Fibroblast of lung (primary cell): ENCODE measurements around the gene SLC38A1. TPM values are rescaled to one million over a fixed set of nuclear protein-coding genes. Genes with fewer than 3 reads are reported as not detected.

Experiments used
- DNase-seq, 2 donors: peaks; one replicate each; pipeline versions ENCODE4 v3.0.0 to v3.0.0-alpha.2; 2010; ENCODE audit warnings: low read depth in 2 of 2
- H2AFZ ChIP-seq: 2 replicates; pipeline ENCODE4 v1.5.1; 2012; ENCODE audit warnings: low read length, control low read depth, inconsistent platforms
- H3K27ac ChIP-seq: 2 replicates; pipeline ENCODE4 v1.5.1; 2011; ENCODE audit warnings: low read length, control low read depth; ENCODE audit not compliant: insufficient read depth
- H3K27me3 ChIP-seq: 2 replicates; pipeline ENCODE4 v1.5.1; 2011; ENCODE audit warnings: mild to moderate bottlenecking, low read length; ENCODE audit not compliant: control insufficient read depth, insufficient read depth
- H3K36me3 ChIP-seq: 2 replicates; pipeline ENCODE4 v1.5.1; 2011; ENCODE audit warnings: low read length; ENCODE audit not compliant: control insufficient read depth, insufficient read depth
- H3K4me1 ChIP-seq: 2 replicates; pipeline ENCODE4 v1.5.1; 2011; ENCODE audit warnings: low read length; ENCODE audit not compliant: control insufficient read depth, insufficient read depth; ENCODE audit errors: extremely low read depth
- H3K4me2 ChIP-seq: 2 replicates; pipeline ENCODE4 v1.5.1; 2011; ENCODE audit warnings: low read length, control low read depth; ENCODE audit not compliant: insufficient read depth; ENCODE audit errors: extremely low read depth
- H3K4me3 ChIP-seq, 4 experiments: fragments of 200-600 bp in 1 of 4; sonication (generic) in 1 of 4; replicated peaks in 1 of 4; 2 replicates each; pipeline ENCODE4 v1.5.1; 2011 to 2016; ENCODE audit warnings: low read length in 4 of 4, low read depth in 3 of 4, mild to moderate bottlenecking in 3 of 4, control low read depth in 2 of 4, inconsistent platforms in 1 of 4, mixed read lengths in 1 of 4; ENCODE audit not compliant: insufficient read depth in 1 of 4; ENCODE audit errors: control extremely low read depth in 1 of 4
- H3K79me2 ChIP-seq: 2 replicates; pipeline ENCODE4 v1.5.1; 2012; ENCODE audit warnings: mild to moderate bottlenecking, low read length, inconsistent platforms; ENCODE audit not compliant: control insufficient read depth, insufficient read depth
- H3K9ac ChIP-seq: 2 replicates; pipeline ENCODE4 v1.5.1; 2011; ENCODE audit warnings: mild to moderate bottlenecking, low read length, control low read depth; ENCODE audit not compliant: insufficient read depth
- H3K9me3 ChIP-seq: 2 replicates; pipeline ENCODE4 v1.5.1; 2012; ENCODE audit warnings: low read depth, low read length; ENCODE audit not compliant: control insufficient read depth, insufficient read depth
- H4K20me1 ChIP-seq: 2 replicates; pipeline ENCODE4 v1.5.1; 2011; ENCODE audit warnings: low read length; ENCODE audit not compliant: control insufficient read depth, insufficient read depth; ENCODE audit errors: extremely low read depth
- EZH2 ChIP-seq: IDR thresholded peaks from 2 replicates; pipeline ENCODE4 v1.5.1; 2012; ENCODE audit warnings: low read length, control low read depth, mild to moderate bottlenecking; ENCODE audit errors: missing control alignments
- polyA plus RNA-seq, 2 donors: library from polyadenylated mRNA; depleted of rRNA in 1 of 2; stranded (reverse) in 1 of 2; unstranded in 1 of 2; fragments of >200 nt; gene quantifications; 2 replicates each; pipeline ENCODE4 v1.2.1, GENCODE V29; 2011 to 2012; ENCODE audit warnings: missing spikeins in 1 of 2
- total RNA-seq: library from RNA; depleted of rRNA; stranded (reverse); fragments of >200 nt; gene quantifications from 2 replicates; pipeline ENCODE4 v1.2.1, GENCODE V29; 2014
- TF ChIP-seq, protein P1 (sequence below), 2 donors: IDR thresholded peaks in 1 of 2; conservative IDR thresholded peaks in 1 of 2; 1 replicate in 1 of 2; 2 replicates in 1 of 2; pipeline ENCODE4 v1.5.1; 2011 to 2012; ENCODE audit warnings: low read length in 2 of 2, control low read depth in 1 of 2, inconsistent platforms in 1 of 2, low read depth in 1 of 2, mild to moderate bottlenecking in 1 of 2

Gene SLC38A1
- total and polyA plus RNA-seq, 2 donors (not counting 1 experiment from before 2014, with no cell fraction given): 24.3 to 88.8 TPM

DNA sequence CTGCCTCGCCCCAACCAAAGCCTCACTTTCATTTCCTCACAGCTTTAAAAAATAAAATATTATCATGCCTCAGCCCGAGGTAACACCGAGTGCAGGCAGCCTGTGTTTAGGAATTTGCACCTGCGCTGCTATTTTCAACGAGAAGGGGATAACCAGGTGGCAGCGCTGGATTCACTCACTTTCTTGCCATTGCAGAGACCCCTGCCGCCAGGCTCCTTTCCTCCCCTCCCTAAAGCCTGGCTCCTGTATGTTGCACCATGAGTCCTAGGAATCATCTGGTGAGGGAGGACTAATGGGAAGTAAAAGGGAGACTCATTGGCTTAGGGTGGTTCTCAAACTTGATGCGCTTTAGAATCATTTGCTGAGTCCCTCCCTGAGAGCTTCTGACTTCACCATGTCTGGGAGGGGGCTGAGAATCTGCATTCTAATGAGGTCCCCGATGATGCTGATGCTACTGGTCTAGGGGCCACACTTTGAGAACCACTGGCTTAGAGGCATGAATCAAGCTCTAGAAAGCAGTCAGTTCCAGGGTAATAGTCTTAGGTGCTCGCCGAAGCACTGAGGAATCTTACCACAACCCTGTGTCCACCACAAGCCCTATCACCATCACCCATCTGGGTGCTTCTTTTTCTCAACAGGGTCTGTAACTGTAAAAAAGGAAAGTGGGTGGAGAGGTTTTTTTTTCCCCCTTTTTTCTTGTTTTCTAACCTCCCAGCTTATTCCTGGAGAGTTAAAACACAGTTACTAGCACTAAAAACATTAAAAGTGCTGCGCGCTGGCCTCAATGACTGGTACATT is 83.8 kb downstream of the SLC38A1 start:
- Histone ChIP-seq H3K79me2 (no peaks in the 10 kb centered on the region), H2AFZ (no peak overlapping the region), H3K9me3 (no peaks in the 10 kb centered on the region), H3K4me1 (peaks cover 2% of the 10 kb centered on the region), H3K4me3 (no peak overlapping the region), H4K20me1 (no peaks in the 10 kb centered on the region), H3K36me3 (no peaks in the 10 kb centered on the region), H3K9ac (no peak overlapping the region), H3K4me2 (no peak overlapping the region), H3K27me3 (no peaks in the 10 kb centered on the region), H3K27ac (no peak overlapping the region)
- DNase-seq: no peak
- TF ChIP-seq, protein P1, sequence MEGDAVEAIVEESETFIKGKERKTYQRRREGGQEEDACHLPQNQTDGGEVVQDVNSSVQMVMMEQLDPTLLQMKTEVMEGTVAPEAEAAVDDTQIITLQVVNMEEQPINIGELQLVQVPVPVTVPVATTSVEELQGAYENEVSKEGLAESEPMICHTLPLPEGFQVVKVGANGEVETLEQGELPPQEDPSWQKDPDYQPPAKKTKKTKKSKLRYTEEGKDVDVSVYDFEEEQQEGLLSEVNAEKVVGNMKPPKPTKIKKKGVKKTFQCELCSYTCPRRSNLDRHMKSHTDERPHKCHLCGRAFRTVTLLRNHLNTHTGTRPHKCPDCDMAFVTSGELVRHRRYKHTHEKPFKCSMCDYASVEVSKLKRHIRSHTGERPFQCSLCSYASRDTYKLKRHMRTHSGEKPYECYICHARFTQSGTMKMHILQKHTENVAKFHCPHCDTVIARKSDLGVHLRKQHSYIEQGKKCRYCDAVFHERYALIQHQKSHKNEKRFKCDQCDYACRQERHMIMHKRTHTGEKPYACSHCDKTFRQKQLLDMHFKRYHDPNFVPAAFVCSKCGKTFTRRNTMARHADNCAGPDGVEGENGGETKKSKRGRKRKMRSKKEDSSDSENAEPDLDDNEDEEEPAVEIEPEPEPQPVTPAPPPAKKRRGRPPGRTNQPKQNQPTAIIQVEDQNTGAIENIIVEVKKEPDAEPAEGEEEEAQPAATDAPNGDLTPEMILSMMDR (conservative IDR thresholded peaks at IDR 0.05 in 1 of 2, IDR thresholded peaks at IDR 0.05 in 1 of 2; ENCODE audit: low read depth in 1 of 2, low read length in 2 of 2): no peak
- no peak for TF ChIP-seq EZH2

DNA sequence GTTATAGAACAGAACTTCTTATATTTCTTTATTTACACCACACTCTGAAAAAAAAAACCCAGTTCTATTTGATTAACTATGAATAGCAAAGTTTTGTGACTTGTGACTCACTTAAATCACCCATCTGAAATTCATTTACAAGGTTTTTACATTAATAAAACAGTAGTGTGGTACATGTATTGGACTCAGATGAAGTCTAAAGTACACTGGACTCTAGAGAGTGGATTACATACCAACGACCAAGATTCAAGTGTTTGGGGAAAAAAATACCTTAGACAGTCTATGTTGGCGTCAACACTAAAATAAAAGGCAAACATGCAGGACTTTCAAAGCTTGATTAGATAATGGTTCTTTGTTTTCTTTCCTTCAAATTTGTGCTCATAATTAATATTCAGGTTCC is 85.7 kb downstream of the SLC38A1 start:
- H3K36me3 ChIP-seq: no peaks in the 10 kb centered on the region
- H3K9ac ChIP-seq: no peak overlapping the region
- no peak for DNase-seq
- no peaks in the 10 kb centered on the region for H3K27me3 ChIP-seq
- no peak overlapping the region for H3K4me2 ChIP-seq
- H3K4me3 ChIP-seq: no peak overlapping the region
- H3K79me2 ChIP-seq: no peaks in the 10 kb centered on the region
- H4K20me1 ChIP-seq: no peaks in the 10 kb centered on the region
- no peaks in the 10 kb centered on the region for H3K9me3 ChIP-seq
- peaks cover 2% of the 10 kb centered on the region for H3K4me1 ChIP-seq
- TF ChIP-seq, protein P1 (conservative IDR thresholded peaks at IDR 0.05 in 1 of 2, IDR thresholded peaks at IDR 0.05 in 1 of 2; ENCODE audit: low read depth in 1 of 2, low read length in 2 of 2): no peak
- no peak for TF ChIP-seq EZH2
- no peak overlapping the region for H3K27ac ChIP-seq
- H2AFZ ChIP-seq: no peak overlapping the region

DNA sequence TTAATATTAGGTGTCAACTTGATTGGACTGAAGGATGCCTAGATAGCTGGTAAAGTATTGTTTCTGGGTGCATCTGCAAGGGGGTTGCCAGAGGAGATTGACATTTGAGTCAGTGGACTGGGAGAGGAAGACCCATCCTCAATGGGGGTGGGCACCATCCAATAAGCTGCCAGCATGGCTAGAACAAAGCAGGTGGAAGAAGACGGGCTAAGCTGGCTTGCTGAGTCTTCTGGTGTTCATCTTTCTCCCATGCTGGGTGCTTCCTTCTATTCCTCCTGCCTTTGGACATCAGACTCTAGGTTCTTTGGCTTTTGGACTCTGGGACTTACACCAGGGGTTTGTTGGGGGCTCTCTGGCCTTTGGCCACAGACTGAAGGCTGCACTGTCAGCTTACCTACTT is 87.4 kb downstream of the SLC38A1 start:
- Histone ChIP-seq H3K36me3 (no peaks in the 10 kb centered on the region), H4K20me1 (no peaks in the 10 kb centered on the region), H2AFZ (no peak overlapping the region), H3K4me3 (no peak overlapping the region), H3K27me3 (no peaks in the 10 kb centered on the region), H3K4me2 (no peak overlapping the region), H3K9me3 (no peaks in the 10 kb centered on the region), H3K79me2 (no peaks in the 10 kb centered on the region), H3K4me1 (no peaks in the 10 kb centered on the region), H3K27ac (no peak overlapping the region), H3K9ac (no peak overlapping the region)
- TF ChIP-seq EZH2: no peak
- TF ChIP-seq, protein P1 (conservative IDR thresholded peaks at IDR 0.05 in 1 of 2, IDR thresholded peaks at IDR 0.05 in 1 of 2; ENCODE audit: low read depth in 1 of 2, low read length in 2 of 2): no peak
- no peak for DNase-seq
